MCF 10A (cell line): ENCODE measurements around the gene ACSS3. TPM values are rescaled to one million over a fixed set of nuclear protein-coding genes. Genes with fewer than 3 reads are reported as not detected.

Experiments used
- BruUV-seq: library from RNA; stranded (reverse); fragments of 400-500 nt; replicated peaks from 2 replicates; lab custom pipeline; 2021; lab: Mats Ljungman, UMichigan
- CTCF ChIA-PET: fragments of 300-600 bp; sonication (Branson Sonifier 250); formaldehyde crosslinking; extraction: SDS; loops from one replicate; lab custom pipeline; 2021; ENCODE audit warnings: antibody characterized with exemption, inconsistent platforms; lab: Yijun Ruan, JAX
- POLR2A ChIA-PET: fragments of 300-600, 350-650 bp; sonication (Branson Sonifier 250); formaldehyde crosslinking; extraction: SDS; loops from one replicate; lab custom pipeline; 2020; ENCODE audit warnings: antibody characterized with exemption, inconsistent platforms; lab: Yijun Ruan, JAX
- DNase-seq: peaks from one replicate; pipeline ENCODE4 v3.0.0-alpha.2; 2018; ENCODE audit not compliant: unreplicated experiment
- H3K27ac Mint-ChIP-seq: one replicate; pipeline ENCODE4 v1.8.0; 2022; ENCODE audit warnings: mild to moderate bottlenecking, low read depth, mixed read lengths; ENCODE audit not compliant: unreplicated experiment
- H3K27me3 Mint-ChIP-seq: one replicate; pipeline ENCODE4 v1.8.0; 2022; ENCODE audit warnings: mixed read lengths; ENCODE audit not compliant: insufficient read depth, unreplicated experiment
- H3K36me3 Mint-ChIP-seq: one replicate; pipeline ENCODE4 v1.8.0; 2022; ENCODE audit warnings: mild to moderate bottlenecking, moderate library complexity, mixed read lengths; ENCODE audit not compliant: insufficient read depth, unreplicated experiment
- H3K4me1 Mint-ChIP-seq: one replicate; pipeline ENCODE4 v1.8.0; 2022; ENCODE audit warnings: mixed read lengths; ENCODE audit not compliant: insufficient read depth, unreplicated experiment
- H3K4me3 Mint-ChIP-seq: one replicate; pipeline ENCODE4 v1.8.0; 2022; ENCODE audit warnings: mild to moderate bottlenecking, moderate library complexity, mixed read lengths; ENCODE audit not compliant: unreplicated experiment
- H3K9me3 Mint-ChIP-seq: one replicate; pipeline ENCODE4 v1.8.0; 2022; ENCODE audit warnings: mixed read lengths; ENCODE audit not compliant: unreplicated experiment
- intact Hi-C: fragments of 100-400 bp; cut with micrococcal nuclease; formaldehyde crosslinking; loops from 2 replicates; pipeline ENCODE4 v1.14.1; 2022
- total RNA-seq: library from RNA; stranded (reverse); gene quantifications from 2 replicates; pipeline ENCODE4 v1.2.3, GENCODE V29; 2022
- TF ChIP-seq, protein P1 (sequence below): fragments of 200-600 bp; IDR thresholded peaks from one replicate; pipeline ENCODE4 v1.8.0; 2022; ENCODE audit warnings: antibody characterized with exemption, mild to moderate bottlenecking; ENCODE audit not compliant: unreplicated experiment

Gene ACSS3
- total RNA-seq, 1 experiment from 2014 or later = not detected

DNA sequence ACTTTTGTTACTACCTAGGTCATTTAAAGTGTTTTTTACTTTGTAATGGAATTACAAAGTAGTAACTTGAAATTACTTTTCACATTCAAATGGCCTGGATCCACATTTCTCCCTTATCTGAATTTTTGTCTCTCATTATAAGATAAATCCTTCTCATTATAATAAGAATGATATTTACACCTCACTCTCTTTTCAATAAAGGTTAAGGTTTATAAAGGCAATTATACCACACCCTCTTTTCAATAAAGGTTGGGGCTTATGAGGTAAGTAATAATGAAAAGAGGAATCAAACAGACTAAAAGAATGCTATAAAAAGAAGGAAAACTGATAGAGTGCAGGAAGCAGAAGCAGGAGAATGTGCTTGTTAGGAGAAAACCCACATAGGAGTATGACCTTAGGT lies 210.8 kb downstream of the ACSS3 start:
- CTCF ChIA-PET = no interaction called here
- H3K27me3 Mint-ChIP-seq = peaks cover 61% of the 10 kb centered on the region
- H3K9me3 Mint-ChIP-seq = no peaks in the 10 kb centered on the region
- intact Hi-C loops = no loop called here
- POLR2A ChIA-PET = no interaction called here
- no peak overlapping the region for H3K4me3 Mint-ChIP-seq
- no peak for DNase-seq
- no peak overlapping the region for H3K27ac Mint-ChIP-seq
- no TSS peak for BruUV-seq
- no peaks in the 10 kb centered on the region for H3K36me3 Mint-ChIP-seq
- H3K4me1 Mint-ChIP-seq = no peaks in the 10 kb centered on the region
- TF ChIP-seq, protein P1, sequence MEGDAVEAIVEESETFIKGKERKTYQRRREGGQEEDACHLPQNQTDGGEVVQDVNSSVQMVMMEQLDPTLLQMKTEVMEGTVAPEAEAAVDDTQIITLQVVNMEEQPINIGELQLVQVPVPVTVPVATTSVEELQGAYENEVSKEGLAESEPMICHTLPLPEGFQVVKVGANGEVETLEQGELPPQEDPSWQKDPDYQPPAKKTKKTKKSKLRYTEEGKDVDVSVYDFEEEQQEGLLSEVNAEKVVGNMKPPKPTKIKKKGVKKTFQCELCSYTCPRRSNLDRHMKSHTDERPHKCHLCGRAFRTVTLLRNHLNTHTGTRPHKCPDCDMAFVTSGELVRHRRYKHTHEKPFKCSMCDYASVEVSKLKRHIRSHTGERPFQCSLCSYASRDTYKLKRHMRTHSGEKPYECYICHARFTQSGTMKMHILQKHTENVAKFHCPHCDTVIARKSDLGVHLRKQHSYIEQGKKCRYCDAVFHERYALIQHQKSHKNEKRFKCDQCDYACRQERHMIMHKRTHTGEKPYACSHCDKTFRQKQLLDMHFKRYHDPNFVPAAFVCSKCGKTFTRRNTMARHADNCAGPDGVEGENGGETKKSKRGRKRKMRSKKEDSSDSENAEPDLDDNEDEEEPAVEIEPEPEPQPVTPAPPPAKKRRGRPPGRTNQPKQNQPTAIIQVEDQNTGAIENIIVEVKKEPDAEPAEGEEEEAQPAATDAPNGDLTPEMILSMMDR = no peak

- BruUV-seq = no TSS peak
- Mint-ChIP-seq H3K27ac (no peak overlapping the region), H3K9me3 (no peaks in the 10 kb centered on the region), H3K27me3 (peaks cover 60% of the 10 kb centered on the region), H3K36me3 (no peaks in the 10 kb centered on the region), H3K4me1 (no peaks in the 10 kb centered on the region), H3K4me3 (no peak overlapping the region)
- DNase-seq = no peak
- ChIA-PET POLR2A (interaction anchor here (0.7 kb wide), 1 partner anchor 78 kb away, joined by 3 read pairs; no protein-coding TSS in a partner anchor), CTCF (interaction anchor here (0.6 kb wide), 1 partner anchor 36 kb away, joined by 3 read pairs; no protein-coding TSS in a partner anchor)
- intact Hi-C loops = no loop called here
- TF ChIP-seq, protein P1 = no peak
Observed at GRCh38 chr12:81294325-81295190, 216.7 kb downstream of the ACSS3 start.

DNA sequence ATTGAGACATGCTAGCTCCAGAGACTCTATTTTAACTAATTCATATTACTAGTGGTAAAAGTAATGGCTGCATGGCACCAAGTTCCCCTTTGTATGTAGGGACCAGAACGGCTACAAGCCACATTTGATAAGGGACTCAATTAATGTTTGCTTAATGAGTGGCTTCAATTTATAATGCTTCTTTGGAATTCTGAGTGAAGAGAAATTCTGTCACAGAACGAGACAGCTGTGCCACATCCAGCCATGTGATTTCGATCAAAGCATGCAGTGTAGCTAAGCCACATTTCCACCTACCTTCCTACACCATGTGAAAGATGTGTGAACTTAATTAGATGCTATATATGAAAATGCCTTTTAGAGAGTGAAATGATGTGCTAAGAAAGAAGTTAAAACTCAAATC lies 217.4 kb downstream of the ACSS3 start:
- TF ChIP-seq, protein P1 = no peak
- CTCF ChIA-PET = interaction anchor here (0.6 to 0.7 kb wide), 2 partner anchors 12 to 37 kb away, joined by 3 read pairs; no protein-coding TSS in a partner anchor
- DNase-seq = no peak
- Mint-ChIP-seq H3K9me3 (no peaks in the 10 kb centered on the region), H3K27me3 (peaks cover 54% of the 10 kb centered on the region), H3K4me3 (no peak overlapping the region), H3K36me3 (no peaks in the 10 kb centered on the region), H3K4me1 (no peaks in the 10 kb centered on the region), H3K27ac (no peak overlapping the region)
- no TSS peak for BruUV-seq
- intact Hi-C loops = no loop called here
- POLR2A ChIA-PET = no interaction called here

GRCh38 chr12:81296556-81297305 lies 218.9 kb downstream of the ACSS3 start:
- TF ChIP-seq, protein P1 = no peak
- ChIA-PET POLR2A (no interaction called here), CTCF (interaction anchor here (1.4 kb wide), 1 partner anchor 27 kb away, joined by 6 read pairs; no protein-coding TSS in a partner anchor)
- no peak overlapping the region for H3K4me3 Mint-ChIP-seq
- DNase-seq = peak; percentile 28
- H3K9me3 Mint-ChIP-seq = no peaks in the 10 kb centered on the region
- no peak overlapping the region for H3K27ac Mint-ChIP-seq
- BruUV-seq = no TSS peak
- no peaks in the 10 kb centered on the region for H3K36me3 Mint-ChIP-seq
- no peaks in the 10 kb centered on the region for H3K4me1 Mint-ChIP-seq
- intact Hi-C loops = no loop called here
- peaks cover 47% of the 10 kb centered on the region for H3K27me3 Mint-ChIP-seq
